ENCODE results near the gene TTYH1.

The TTYH1 gene

DNA sequence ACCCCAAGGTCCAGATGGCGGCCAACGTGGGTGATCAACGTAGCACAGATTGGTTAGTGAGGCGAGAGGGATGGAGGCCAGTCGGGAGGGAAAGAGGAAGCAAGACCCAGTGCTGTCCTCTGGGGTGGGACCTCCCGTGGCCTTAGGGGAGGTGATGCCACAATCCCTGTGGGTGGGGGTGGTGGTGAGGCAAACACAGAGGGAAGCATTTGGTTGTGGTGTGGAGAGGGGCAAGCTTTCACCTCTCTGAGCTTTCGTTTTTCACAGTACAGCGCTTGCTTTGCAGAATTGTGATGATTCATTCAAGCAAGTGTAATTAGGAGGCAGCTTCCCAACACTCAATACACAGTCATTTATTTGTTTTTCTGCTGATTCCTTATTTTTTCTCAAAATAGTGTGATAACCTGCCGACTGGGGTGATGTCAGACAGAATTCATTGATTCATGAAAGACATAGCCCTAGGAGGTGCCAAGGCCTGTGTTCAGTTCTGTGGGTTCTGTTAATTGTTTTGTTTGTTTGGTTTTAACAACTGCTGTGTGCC lies 36.1 kb downstream of the TTYH1 start:
- H3K36me3 ChIP-seq, result peaks cover 55% of the 10 kb centered on the region
- H3K4me3 ChIP-seq (ENCODE audit: low read depth in 1 of 2, low read length in 1 of 2), result no peak overlapping the region
- peak overlapping the region; percentile 36 for H3K27ac ChIP-seq
- H3K9me3 ChIP-seq, result no peaks in the 10 kb centered on the region
- no peaks in the 10 kb centered on the region for H3K27me3 ChIP-seq
- H3K4me1 ChIP-seq (ENCODE audit: control insufficient read depth in 1 of 2, insufficient read depth in 1 of 2, low read depth in 1 of 2, low read length in 1 of 2), result peaks cover 31 to 33% of the 10 kb centered on the region in 2 experiments
- no peak for TF ChIP-seq CTCF (IDR thresholded peaks at IDR 0.05)

GRCh38 chr19:54451997-54452396 lies 36.7 kb downstream of the TTYH1 start:
- no peak overlapping the region for H3K4me3 ChIP-seq (ENCODE audit: low read depth in 1 of 2, low read length in 1 of 2)
- H3K27me3 ChIP-seq, result no peaks in the 10 kb centered on the region
- no peak overlapping the region for H3K27ac ChIP-seq
- H3K4me1 ChIP-seq (ENCODE audit: control insufficient read depth in 1 of 2, insufficient read depth in 1 of 2, low read depth in 1 of 2, low read length in 1 of 2), result peaks cover 31 to 33% of the 10 kb centered on the region in 2 experiments
- no peak for TF ChIP-seq CTCF (IDR thresholded peaks at IDR 0.05)
- H3K9me3 ChIP-seq, result no peaks in the 10 kb centered on the region
- H3K36me3 ChIP-seq, result peaks cover 61% of the 10 kb centered on the region

DNA sequence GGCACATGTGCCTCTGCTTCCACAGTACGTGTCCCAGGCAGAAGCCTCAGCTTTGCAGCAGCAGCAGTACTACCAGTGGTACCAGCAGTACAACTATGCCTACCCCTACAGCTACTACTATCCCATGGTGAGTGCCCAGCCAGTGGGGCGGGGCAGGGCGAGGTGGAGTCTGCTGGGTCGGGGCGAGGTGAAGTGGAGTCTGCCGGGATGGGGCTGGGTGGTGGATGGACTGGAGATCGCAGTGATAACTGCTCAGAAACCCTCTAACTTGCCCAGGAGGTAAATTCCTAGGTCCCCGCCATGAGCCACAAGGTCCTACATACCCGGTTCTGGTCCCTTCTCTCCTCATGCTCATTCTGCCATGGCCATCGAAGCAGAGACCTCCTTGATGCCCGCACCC lies 37.4 kb downstream of the TTYH1 start:
- H3K4me3 ChIP-seq (ENCODE audit: low read depth in 1 of 2, low read length in 1 of 2), result no peak overlapping the region
- no peak for TF ChIP-seq CTCF (IDR thresholded peaks at IDR 0.05)
- H3K27me3 ChIP-seq, result no peaks in the 10 kb centered on the region
- no peaks in the 10 kb centered on the region for H3K9me3 ChIP-seq
- H3K36me3 ChIP-seq, result peaks cover 67% of the 10 kb centered on the region
- H3K27ac ChIP-seq, result no peak overlapping the region
- H3K4me1 ChIP-seq (ENCODE audit: control insufficient read depth in 1 of 2, insufficient read depth in 1 of 2, low read depth in 1 of 2, low read length in 1 of 2), result peaks cover 26 to 31% of the 10 kb centered on the region in 2 experiments

DNA sequence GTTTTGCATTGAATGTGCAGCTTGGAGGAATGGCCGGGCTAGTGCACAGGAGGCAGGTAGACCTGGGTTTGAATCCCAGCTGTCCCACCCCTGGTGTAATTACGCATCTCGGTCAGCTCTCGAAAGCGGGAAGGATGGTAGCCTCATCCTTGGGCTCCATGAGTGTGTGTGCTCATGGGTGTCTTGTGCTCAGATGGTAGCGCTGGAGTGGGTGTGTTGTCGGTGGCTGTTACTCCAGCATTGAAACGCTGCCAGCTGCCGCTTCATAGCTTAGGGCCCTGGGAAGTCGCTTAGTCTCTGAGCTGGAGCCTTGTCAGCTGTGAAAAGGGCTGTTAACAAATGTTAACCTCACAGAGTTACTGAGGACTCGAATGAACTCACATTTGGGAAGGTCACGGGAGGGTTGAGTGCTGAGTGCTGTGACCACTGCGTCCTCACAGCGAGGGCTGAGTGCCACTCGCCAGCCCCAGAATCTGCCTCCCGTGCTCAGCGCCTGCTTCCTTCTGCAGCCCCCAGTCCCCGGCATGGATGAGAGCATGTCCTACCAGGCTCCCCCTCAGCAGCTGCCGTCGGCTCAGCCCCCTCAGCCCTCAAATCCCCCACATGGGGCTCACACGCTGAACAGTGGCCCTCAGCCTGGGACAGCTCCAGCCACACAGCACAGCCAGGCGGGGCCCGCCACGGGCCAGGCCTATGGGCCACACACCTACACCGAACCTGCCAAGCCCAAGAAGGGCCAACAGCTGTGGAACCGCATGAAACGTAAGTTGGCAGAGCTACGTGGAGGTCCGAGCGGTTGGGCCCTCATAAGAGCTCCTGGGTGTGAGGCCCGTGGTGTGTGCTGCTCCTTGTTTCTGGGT lies 38.9 kb downstream of the TTYH1 start:
- no peak overlapping the region for H3K4me3 ChIP-seq (ENCODE audit: low read depth in 1 of 2, low read length in 1 of 2)
- H3K4me1 ChIP-seq (ENCODE audit: control insufficient read depth in 1 of 2, insufficient read depth in 1 of 2, low read depth in 1 of 2, low read length in 1 of 2), result peaks cover 18 to 23% of the 10 kb centered on the region in 2 experiments

More for the DNA sequence above, 38.9 kb downstream of the TTYH1 start:
- Histone ChIP-seq H3K36me3 (peaks cover 82% of the 10 kb centered on the region), H3K27me3 (no peaks in the 10 kb centered on the region), H3K27ac (no peak overlapping the region), H3K9me3 (no peaks in the 10 kb centered on the region)
- TF ChIP-seq CTCF (IDR thresholded peaks at IDR 0.05), result no peak

All from neutrophil (primary cell).